AG10803 (cell line): ENCODE measurements around the gene RUFY3.
"Not testable (repeated sequence)": the region's sequence is repeated elsewhere in the genome, so short reads cannot be mapped to it uniquely, and the experiment has no call there.

Experiments used
- DNase-seq: peaks from one replicate; pipeline ENCODE4 v3.0.0; 2010; ENCODE audit warnings: low read depth
- H3K4me3 ChIP-seq: 2 replicates; pipeline ENCODE4 v1.5.1; 2011; ENCODE audit warnings: mild to moderate bottlenecking, low read length, control low read depth
- CTCF ChIP-seq: conservative IDR thresholded peaks from 2 replicates; pipeline ENCODE4 v1.5.1; 2011; ENCODE audit warnings: mild to moderate bottlenecking, low read length, control low read depth, inconsistent platforms

The RUFY3 gene

DNA sequence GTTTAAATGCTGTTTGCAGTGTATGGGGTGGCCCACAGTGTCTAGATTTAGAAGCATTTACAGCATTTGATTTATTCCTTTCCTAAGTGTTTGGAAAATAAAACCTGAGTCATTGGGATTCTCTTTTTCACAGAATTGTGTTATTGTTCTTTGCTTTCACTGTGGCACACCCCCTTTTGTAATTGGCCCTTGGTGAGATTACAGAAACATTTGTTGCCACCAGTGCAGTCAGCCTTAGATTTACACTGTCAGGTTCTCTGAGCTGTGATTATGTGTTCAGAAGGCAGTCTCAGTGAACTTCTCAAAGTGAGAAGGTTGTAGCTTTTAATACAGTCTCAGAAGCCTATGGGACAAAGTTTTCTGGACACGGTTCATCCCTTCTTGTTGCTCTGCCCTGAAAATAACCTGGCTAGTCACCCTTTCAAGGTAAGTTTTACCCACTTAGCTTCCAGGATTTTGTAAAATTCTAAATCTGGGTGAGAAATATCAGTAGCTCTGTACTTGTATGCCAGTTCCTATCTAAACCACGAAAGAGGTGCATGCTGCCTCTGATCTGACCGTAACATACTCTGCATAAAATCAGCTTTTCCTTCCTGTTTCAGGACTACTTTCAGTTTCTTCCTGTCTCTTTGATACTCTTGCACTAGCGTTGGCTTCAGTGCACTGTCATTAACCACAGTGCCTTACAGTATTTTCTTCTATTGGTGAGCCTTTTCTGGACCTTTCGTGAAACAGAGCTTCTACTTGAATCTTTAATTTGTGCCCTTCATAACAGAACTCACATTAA is 12.6 kb downstream of the RUFY3 start:
- TF ChIP-seq CTCF: no peak
- H3K4me3 ChIP-seq: peak overlapping the region; percentile 54
- peak; percentile 54 for DNase-seq

DNA sequence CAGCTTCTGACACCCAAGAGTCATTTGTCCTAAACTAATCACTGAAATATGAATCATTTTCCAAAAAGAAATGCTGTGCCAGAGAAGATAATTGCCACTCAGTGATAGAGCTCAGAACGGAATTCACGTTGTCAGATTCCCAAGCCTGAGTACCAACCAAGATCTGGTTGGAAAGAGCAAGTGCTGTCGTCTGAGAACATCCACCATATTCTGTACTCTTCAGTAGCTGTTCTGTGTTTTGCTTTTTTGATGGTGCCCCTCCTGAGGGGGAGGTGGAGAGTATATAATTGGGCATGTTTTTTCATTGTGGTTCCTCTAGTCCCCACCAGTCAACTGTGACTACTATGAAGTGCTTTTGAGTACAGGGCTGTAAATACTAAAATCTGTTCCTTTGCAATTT is 13.2 kb downstream of the RUFY3 start:
- H3K4me3 ChIP-seq: peak overlapping the region; percentile 54
- DNase-seq: no peak
- TF ChIP-seq CTCF: no peak

GRCh38 chr4:70735915-70736314 is 14.2 kb downstream of the RUFY3 start:
- not testable (repeated sequence) for H3K4me3 ChIP-seq
- DNase-seq: peak; percentile 73
- TF ChIP-seq CTCF: peak; percentile 22

DNA sequence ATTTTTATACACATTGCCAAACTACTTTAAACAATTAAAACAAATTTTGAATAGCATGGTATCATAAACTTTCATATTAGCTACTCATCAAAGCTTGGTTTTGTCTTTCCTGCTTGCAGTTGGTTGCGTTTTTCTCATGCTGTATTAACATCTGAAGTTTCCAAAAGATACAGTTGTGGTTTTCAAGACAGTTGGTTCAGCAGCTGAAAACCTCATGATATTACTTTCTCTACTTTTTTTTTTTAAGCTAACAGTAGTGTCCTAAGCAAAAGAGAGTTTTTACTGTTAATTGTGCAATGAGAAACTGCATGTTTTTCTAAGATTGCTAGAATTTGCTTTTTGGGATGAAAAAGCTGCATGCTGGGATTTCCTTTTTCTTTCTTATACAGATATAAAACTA is 15.2 kb downstream of the RUFY3 start:
- DNase-seq: no peak
- TF ChIP-seq CTCF: no peak
- no peak overlapping the region for H3K4me3 ChIP-seq

DNA sequence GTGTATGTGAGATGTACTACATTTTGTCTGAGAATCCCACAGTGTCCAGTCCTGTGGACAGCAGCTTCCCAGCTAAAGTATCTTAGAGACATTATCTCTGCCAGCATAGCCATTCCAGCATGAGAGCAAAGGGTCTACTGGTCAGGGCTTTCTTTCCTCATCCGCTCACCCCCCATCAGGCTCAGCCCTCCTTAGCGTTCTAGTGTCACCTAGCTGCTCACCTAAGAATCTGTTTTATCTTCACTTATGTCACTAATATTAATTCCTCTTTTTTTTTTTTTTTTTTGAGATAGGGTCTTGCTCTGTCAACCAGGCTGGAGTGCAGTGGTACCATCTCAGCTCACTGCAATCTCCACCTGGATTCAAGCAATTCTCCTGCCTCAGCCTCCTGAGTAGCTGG is 15.6 kb downstream of the RUFY3 start:
- no peak for DNase-seq
- H3K4me3 ChIP-seq: no peak overlapping the region
- TF ChIP-seq CTCF: no peak

- no peak overlapping the region for H3K4me3 ChIP-seq
- TF ChIP-seq CTCF: no peak
- no peak for DNase-seq
Observed at GRCh38 chr4:70739496-70740337, 18.0 kb downstream of the RUFY3 start.
